ENCODE results near the gene CABLES1. TPM values are rescaled to one million over a fixed set of nuclear protein-coding genes. Genes with fewer than 3 reads are reported as not detected.

The CABLES1 gene
- polyA plus RNA-seq, 1 of the 3 experiments (the other 2 are of a cell fraction), result 2.2 TPM

DNA sequence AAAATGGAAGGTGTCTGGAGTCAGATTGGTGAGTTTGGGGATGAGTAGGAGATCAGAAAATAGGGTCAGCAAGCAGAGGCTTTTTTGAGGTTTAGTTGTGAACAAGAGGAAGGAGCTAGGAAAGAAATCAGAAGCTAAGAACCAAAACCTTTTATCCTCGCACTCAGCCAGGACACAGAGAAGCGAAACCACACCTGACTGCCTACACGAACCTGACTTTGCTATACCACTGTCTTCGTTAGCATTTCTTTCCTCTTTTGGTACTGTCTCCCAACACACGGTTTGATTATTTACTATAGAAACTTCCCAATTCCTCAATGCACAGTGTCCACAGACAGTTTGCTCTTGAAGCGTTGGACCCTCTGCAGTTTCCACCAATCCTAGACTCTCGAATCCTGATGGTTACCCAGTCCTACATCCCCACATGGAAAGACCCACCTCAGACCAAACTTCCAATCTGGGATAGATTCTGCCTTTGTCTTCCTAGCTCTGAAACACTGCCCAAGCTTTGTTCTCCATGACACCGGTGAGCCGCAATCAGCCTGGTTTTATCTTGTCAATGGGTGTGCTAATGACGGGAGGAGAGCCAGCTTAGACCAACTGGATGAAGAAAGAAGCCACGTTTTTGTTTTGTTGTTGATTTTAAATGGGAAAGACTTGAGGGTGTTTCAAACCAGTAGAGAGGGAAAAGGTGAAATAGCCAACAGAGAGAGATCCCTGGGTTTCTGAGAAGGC is 137.4 kb downstream of the CABLES1 start:
- POLR2A ChIA-PET, result no interaction called here
- Histone ChIP-seq H2AFZ (ENCODE audit: low read depth) (no peak overlapping the region), H3K4me3 (ENCODE audit: low read depth in 2 of 2, low read length in 1 of 2) (no peak overlapping the region), H3K9me2 (no peaks in the 10 kb centered on the region), H3K27ac (ENCODE audit: low read depth in 2 of 2, low read length in 1 of 2) (no peak overlapping the region), H3K79me2 (ENCODE audit: insufficient read depth) (no peaks in the 10 kb centered on the region), H4K20me1 (ENCODE audit: insufficient read depth) (no peaks in the 10 kb centered on the region), H3K36me3 (replicated peaks in 1 of 2; ENCODE audit: control insufficient read depth in 1 of 2, insufficient read depth in 2 of 2, low read length in 1 of 2) (peaks cover 0 to 5% of the 10 kb centered on the region in 2 experiments), H3K27me3 (ENCODE audit: insufficient read depth) (no peaks in the 10 kb centered on the region), H3K9me3 (no peaks in the 10 kb centered on the region), H3K4me2 (no peak overlapping the region), H3K4me1 (ENCODE audit: control insufficient read depth in 1 of 2, insufficient read depth in 2 of 2, low read depth in 1 of 2, low read length in 1 of 2) (no peaks in the 10 kb centered on the region; a peak in 1 of 4 replicates), H3F3A (replicated peaks; ENCODE audit: insufficient read depth) (no peaks in the 10 kb centered on the region), H3K9ac (no peak overlapping the region)
- 75% methylated on average over 11 of the region's 11 CpGs for WGBS (ENCODE audit: low lambda C conversion rate)
- no peak for DNase-seq
- CTCF ChIA-PET, result interaction anchor here (1.0 kb wide), 1 partner anchor 10 kb away, joined by 3 read pairs; no protein-coding TSS in a partner anchor
- no peak for TF ChIP-seq ELF1 (IDR thresholded peaks at IDR 0.05)
- no peak for TF ChIP-seq JUND (IDR thresholded peaks at IDR 0.05)
- TF ChIP-seq, protein P1, sequence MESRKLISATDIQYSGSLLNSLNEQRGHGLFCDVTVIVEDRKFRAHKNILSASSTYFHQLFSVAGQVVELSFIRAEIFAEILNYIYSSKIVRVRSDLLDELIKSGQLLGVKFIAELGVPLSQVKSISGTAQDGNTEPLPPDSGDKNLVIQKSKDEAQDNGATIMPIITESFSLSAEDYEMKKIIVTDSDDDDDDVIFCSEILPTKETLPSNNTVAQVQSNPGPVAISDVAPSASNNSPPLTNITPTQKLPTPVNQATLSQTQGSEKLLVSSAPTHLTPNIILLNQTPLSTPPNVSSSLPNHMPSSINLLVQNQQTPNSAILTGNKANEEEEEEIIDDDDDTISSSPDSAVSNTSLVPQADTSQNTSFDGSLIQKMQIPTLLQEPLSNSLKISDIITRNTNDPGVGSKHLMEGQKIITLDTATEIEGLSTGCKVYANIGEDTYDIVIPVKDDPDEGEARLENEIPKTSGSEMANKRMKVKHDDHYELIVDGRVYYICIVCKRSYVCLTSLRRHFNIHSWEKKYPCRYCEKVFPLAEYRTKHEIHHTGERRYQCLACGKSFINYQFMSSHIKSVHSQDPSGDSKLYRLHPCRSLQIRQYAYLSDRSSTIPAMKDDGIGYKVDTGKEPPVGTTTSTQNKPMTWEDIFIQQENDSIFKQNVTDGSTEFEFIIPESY (IDR thresholded peaks at IDR 0.05; ENCODE audit: borderline replicate concordance, low read depth), result no peak

DNA sequence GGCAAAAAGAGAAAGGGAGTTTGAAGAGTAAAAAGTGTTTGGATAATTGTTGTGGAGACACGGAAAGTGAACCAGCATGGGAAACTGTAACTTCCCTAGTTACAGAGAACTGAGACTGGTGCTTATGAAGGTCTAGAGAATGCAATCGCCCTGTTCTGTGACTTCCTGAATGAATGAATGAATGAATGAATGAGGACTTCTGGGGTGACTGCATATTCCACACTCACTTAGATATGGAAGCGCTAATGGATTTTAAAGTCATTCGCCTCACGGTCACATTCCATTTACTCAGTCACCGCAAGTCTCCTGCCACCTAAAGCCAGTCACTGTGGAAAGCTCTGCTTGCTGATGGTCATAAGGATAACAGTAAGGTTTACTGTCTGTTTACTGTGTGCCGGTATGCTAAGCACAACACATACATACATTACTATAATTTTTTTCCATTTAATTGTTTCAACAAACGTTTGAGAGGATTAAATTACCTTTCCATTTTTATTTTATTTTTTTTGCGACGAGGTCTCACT is 138.2 kb downstream of the CABLES1 start:
- Histone ChIP-seq H3K9me2 (no peaks in the 10 kb centered on the region), H3K79me2 (ENCODE audit: insufficient read depth) (no peaks in the 10 kb centered on the region), H3K27ac (ENCODE audit: low read depth in 2 of 2, low read length in 1 of 2) (no peak overlapping the region), H3K36me3 (replicated peaks in 1 of 2; ENCODE audit: control insufficient read depth in 1 of 2, insufficient read depth in 2 of 2, low read length in 1 of 2) (peaks cover 0 to 5% of the 10 kb centered on the region in 2 experiments), H3K27me3 (ENCODE audit: insufficient read depth) (no peaks in the 10 kb centered on the region), H3K9me3 (no peaks in the 10 kb centered on the region), H3K4me1 (ENCODE audit: control insufficient read depth in 1 of 2, insufficient read depth in 2 of 2, low read depth in 1 of 2, low read length in 1 of 2) (no peaks in the 10 kb centered on the region; a peak in 1 of 4 replicates), H3K4me3 (ENCODE audit: low read depth in 2 of 2, low read length in 1 of 2) (no peak overlapping the region), H3F3A (replicated peaks; ENCODE audit: insufficient read depth) (no peaks in the 10 kb centered on the region), H3K9ac (no peak overlapping the region), H2AFZ (ENCODE audit: low read depth) (no peak overlapping the region), H4K20me1 (ENCODE audit: insufficient read depth) (no peaks in the 10 kb centered on the region), H3K4me2 (no peak overlapping the region)
- no peak for DNase-seq
- 81% methylated on average over 10 of the region's 10 CpGs for WGBS (ENCODE audit: low lambda C conversion rate)
- TF ChIP-seq RFX5 (IDR thresholded peaks at IDR 0.05; ENCODE audit: low read length) (no peak), NFIC (IDR thresholded peaks at IDR 0.05; ENCODE audit: borderline replicate concordance) (no peak), GATA2 (CRISPR knock-in tag; IDR thresholded peaks at IDR 0.05) (no peak), FOXM1 (IDR thresholded peaks at IDR 0.05; ENCODE audit: low read depth) (no peak), RAD21 (IDR thresholded peaks at IDR 0.05; ENCODE audit: low read length) (no peak), TAF1 (IDR thresholded peaks at IDR 0.05; ENCODE audit: borderline replicate concordance, low read depth, low read length) (no peak), MXI1 (IDR thresholded peaks at IDR 0.05; ENCODE audit: low read depth, low read length) (no peak), YY1 (IDR thresholded peaks at IDR 0.05; ENCODE audit: low read depth) (no peak), NRF1 (IDR thresholded peaks at IDR 0.05; ENCODE audit: low read depth, low read length) (no peak), MEF2A (IDR thresholded peaks at IDR 0.05; ENCODE audit: borderline replicate concordance, low read depth) (no peak), FOXJ3 (CRISPR knock-in tag; IDR thresholded peaks at IDR 0.05) (no peak), FOSL2 (IDR thresholded peaks at IDR 0.05; ENCODE audit: borderline replicate concordance, low read depth) (no peak)
- TF ChIP-seq, protein P2, sequence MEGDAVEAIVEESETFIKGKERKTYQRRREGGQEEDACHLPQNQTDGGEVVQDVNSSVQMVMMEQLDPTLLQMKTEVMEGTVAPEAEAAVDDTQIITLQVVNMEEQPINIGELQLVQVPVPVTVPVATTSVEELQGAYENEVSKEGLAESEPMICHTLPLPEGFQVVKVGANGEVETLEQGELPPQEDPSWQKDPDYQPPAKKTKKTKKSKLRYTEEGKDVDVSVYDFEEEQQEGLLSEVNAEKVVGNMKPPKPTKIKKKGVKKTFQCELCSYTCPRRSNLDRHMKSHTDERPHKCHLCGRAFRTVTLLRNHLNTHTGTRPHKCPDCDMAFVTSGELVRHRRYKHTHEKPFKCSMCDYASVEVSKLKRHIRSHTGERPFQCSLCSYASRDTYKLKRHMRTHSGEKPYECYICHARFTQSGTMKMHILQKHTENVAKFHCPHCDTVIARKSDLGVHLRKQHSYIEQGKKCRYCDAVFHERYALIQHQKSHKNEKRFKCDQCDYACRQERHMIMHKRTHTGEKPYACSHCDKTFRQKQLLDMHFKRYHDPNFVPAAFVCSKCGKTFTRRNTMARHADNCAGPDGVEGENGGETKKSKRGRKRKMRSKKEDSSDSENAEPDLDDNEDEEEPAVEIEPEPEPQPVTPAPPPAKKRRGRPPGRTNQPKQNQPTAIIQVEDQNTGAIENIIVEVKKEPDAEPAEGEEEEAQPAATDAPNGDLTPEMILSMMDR (IDR thresholded peaks at IDR 0.05), result no peak
- TF ChIP-seq, protein P3, sequence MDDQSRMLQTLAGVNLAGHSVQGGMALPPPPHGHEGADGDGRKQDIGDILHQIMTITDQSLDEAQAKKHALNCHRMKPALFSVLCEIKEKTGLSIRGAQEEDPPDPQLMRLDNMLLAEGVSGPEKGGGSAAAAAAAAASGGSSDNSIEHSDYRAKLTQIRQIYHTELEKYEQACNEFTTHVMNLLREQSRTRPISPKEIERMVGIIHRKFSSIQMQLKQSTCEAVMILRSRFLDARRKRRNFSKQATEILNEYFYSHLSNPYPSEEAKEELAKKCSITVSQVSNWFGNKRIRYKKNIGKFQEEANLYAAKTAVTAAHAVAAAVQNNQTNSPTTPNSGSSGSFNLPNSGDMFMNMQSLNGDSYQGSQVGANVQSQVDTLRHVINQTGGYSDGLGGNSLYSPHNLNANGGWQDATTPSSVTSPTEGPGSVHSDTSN (IDR thresholded peaks at IDR 0.05), result no peak
- TF ChIP-seq, protein P4, sequence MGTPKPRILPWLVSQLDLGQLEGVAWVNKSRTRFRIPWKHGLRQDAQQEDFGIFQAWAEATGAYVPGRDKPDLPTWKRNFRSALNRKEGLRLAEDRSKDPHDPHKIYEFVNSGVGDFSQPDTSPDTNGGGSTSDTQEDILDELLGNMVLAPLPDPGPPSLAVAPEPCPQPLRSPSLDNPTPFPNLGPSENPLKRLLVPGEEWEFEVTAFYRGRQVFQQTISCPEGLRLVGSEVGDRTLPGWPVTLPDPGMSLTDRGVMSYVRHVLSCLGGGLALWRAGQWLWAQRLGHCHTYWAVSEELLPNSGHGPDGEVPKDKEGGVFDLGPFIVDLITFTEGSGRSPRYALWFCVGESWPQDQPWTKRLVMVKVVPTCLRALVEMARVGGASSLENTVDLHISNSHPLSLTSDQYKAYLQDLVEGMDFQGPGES (IDR thresholded peaks at IDR 0.05; ENCODE audit: low read depth, low read length), result no peak
- CTCF ChIA-PET, result interaction anchor here (1.0 kb wide), 1 partner anchor 11 kb away, joined by 3 read pairs; no protein-coding TSS in a partner anchor
- POLR2A ChIA-PET, result no interaction called here
